Measurements from ENCODE around the gene SPG7.
A peak's percentile ranks its signal among the peaks of the same experiment; 100 is the strongest.

Gene SPG7

GRCh38 chr16:89517128-89517527, 8.9 kb downstream of the SPG7 start:
- no peak for DNase-seq

- DNase-seq, result no peak
Measured at GRCh38 chr16:89519881-89520280, 11.7 kb downstream of the SPG7 start.

- DNase-seq, result no peak
Measured at GRCh38 chr16:89522287-89522686, 14.1 kb downstream of the SPG7 start.

GRCh38 chr16:89523680-89524344, 15.6 kb downstream of the SPG7 start:
- DNase-seq, result no peak

GRCh38 chr16:89525146-89525913, 17.1 kb downstream of the SPG7 start:
- no peak for DNase-seq

- DNase-seq, result no peak
Measured at GRCh38 chr16:89529097-89529496, 20.9 kb downstream of the SPG7 start.

- DNase-seq, result no peak
Measured at GRCh38 chr16:89530401-89531381, 22.5 kb downstream of the SPG7 start.

- DNase-seq, result no peak
Measured at GRCh38 chr16:89531821-89532526, 23.8 kb downstream of the SPG7 start.

GRCh38 chr16:89534252-89534756, 26.1 kb downstream of the SPG7 start:
- peak; percentile 90 to 97 (median 93) for DNase-seq

- no peak for DNase-seq
Measured at GRCh38 chr16:89536371-89536770, 28.2 kb downstream of the SPG7 start.

- DNase-seq, result peak in 2 of 4 experiments; percentile 17 to 23
Measured at GRCh38 chr16:89536886-89537548, 28.8 kb downstream of the SPG7 start.

GRCh38 chr16:89537549-89537925, 29.3 kb downstream of the SPG7 start:
- no peak for DNase-seq

GRCh38 chr16:89538286-89538685, 30.1 kb downstream of the SPG7 start:
- no peak for DNase-seq

- no peak for DNase-seq
Measured at GRCh38 chr16:89540557-89540956, 32.4 kb downstream of the SPG7 start.

- DNase-seq, result no peak
Measured at GRCh38 chr16:89541792-89542191, 33.6 kb downstream of the SPG7 start.

- DNase-seq, result no peak
Measured at GRCh38 chr16:89544113-89544512, 35.9 kb downstream of the SPG7 start.

GRCh38 chr16:89544713-89545043, 36.5 kb downstream of the SPG7 start:
- no peak for DNase-seq

- no peak for DNase-seq
Measured at GRCh38 chr16:89545044-89545830, 37.0 kb downstream of the SPG7 start.

GRCh38 chr16:89545831-89546574, 37.8 kb downstream of the SPG7 start:
- DNase-seq, result no peak

- DNase-seq, result no peak
Measured at GRCh38 chr16:89546781-89547180, 38.6 kb downstream of the SPG7 start.
